Activated naive CD4-positive, alpha-beta T cell treated with anti-CD3 and anti-CD28 coated beads, Interleukin-2, amount 50 U/mL, for 16 hours (primary cell): Measurements from ENCODE around the gene ISY1.

Experiments
- DNase-seq: peaks from one replicate; pipeline ENCODE4 v3.0.0-alpha.2; 2020

Gene ISY1

DNA sequence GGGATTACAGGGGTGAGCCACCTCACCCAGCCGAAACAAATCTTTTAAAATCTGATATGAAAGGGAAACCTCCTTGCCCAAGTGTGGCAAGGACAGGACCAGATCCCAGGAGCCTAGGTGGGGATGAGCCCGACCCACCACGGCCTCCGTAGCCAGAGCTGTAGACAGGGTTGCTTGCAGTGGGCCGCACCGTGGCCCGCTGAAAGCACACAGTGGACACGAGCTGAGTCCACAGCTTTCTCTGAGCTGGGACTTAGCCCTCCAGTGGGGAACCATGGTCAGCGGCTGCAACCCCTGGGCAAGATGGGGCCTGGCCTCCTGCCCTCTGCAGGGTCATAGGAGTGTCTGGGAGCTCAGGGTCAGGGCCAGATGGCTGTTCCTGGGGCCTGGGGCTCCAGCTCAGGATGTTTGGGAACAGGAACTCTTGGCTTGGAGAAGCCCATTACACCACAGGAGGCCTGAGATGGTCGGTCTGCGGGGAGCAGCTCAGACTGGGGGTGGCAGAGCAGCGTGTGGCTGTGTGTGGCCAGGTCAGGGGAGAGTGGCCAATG is 75.6 kb downstream of the ISY1 start:
- no peak for DNase-seq

DNA sequence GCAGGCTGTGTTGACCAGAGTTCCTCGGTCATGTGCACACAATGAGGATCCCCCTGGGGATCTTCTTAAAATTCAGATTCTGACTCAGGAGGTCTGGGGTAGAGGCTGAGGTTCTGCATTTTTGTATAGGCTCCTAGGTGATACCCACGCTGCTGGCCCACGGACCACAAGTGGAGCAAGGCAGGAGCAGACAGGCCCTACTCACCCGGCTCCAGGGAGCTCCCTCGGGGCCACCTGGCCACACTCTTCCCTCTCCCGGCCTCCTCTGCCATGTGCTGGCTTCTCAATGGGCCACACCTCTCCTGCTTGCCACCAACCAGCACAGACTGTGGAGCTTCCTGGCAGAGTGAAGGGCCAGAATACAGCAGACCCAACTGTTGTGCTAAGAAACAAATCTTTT is 76.4 kb downstream of the ISY1 start:
- no peak for DNase-seq

DNA sequence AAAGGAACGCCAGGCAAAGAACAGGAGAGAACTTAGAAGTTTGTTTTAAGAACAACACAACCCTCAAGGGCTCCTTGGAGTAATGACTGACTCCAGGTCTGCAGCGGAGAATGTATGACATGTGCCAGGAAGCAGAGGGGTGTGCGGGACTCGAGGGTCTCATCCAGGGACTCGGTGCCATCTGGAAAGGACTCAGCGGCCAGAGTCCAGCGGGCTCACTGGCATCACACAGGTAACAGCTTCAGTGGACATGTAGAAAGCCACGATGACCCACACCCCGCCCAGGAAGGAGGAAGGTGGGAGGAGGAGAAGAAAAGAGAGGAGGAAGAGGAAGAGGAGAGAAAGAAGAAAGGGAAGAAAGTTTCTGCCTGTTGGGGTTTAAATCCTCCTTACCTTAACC is 78.8 kb downstream of the ISY1 start:
- no peak for DNase-seq

DNA sequence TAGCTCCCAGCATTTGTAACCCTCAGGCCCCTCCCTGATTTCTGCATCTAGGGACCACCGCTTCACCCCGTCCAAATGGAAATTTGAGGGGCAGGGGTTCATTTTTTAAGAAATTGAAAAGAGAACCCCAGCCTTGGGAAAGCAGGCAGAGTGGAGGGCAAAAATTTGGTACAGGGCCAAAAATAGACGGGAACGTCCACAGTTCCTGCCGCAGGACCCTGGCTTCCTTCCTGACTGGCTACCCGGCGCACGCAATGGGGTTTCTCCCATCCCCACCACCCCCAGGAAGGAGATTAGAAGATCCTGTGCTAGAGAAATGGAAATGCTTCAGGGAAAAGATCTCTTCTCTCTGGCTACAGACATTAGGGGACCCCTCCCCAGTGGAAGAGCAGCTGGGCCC is 79.4 kb downstream of the ISY1 start:
- no peak for DNase-seq

DNA sequence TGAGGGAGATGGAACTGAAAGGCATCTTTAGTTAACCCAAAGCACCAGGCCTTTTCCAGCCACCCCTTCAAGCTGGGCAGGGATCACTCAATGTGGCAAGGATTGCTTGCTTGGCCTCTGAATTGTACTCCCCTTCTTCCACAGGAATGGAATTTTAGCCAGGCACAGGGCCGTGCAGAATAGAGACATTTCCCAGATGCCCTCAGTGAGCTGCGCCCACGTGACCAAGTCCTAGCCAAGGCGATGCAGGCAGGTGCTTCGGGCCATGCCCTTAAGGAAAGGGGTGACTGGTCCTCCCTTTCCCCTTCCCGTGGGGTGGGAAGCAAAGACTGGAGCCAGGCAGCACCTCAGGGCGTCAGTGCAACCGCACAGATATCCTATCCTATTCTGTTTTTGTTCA is 82.4 kb downstream of the ISY1 start:
- no peak for DNase-seq
